H1 (cell line): ENCODE data around the gene BAG2. TPM values are rescaled to one million over a fixed set of nuclear protein-coding genes. Genes with fewer than 3 reads are reported as not detected.

Experiments
- CTCF ChIA-PET: fragments of 300-600 bp; sonication (Branson Sonifier 250); formaldehyde crosslinking; loops from one replicate; lab custom pipeline; 2021; ENCODE audit not compliant: partially characterized antibody; lab: Charles Lee
- POLR2A ChIA-PET: fragments of 300-600 bp; sonication (Branson Sonifier 250); formaldehyde crosslinking; loops from one replicate; lab custom pipeline; 2021; ENCODE audit warnings: inconsistent platforms; ENCODE audit not compliant: partially characterized antibody; lab: Charles Lee
- DNase-seq, 2 experiments: peaks; one replicate each; pipeline versions ENCODE4 v3.0.0 to v3.0.0-alpha.2; 2010 to 2022; ENCODE audit warnings: low spot score in 2 of 2, low read depth in 1 of 2, mixed read lengths in 1 of 2
- FAIRE-seq: peaks from 2 replicates; lab custom pipeline; 2011; peaks lifted over from hg19 to GRCh38; lab: Jason Lieb, UNC
- H2AFZ ChIP-seq: 2 replicates; pipeline ENCODE4 v1.8.1; 2012; ENCODE audit warnings: low read length, inconsistent platforms
- H2AK5ac ChIP-seq: 2 replicates; pipeline ENCODE4 v1.6.1; 2013; ENCODE audit warnings: low read depth, low read length
- H2BK120ac ChIP-seq: replicated peaks from 2 replicates; pipeline ENCODE3; 2013; ENCODE audit warnings: low read depth, low read length, inconsistent platforms
- H2BK12ac ChIP-seq: 2 replicates; pipeline ENCODE4 v1.6.1; 2013; ENCODE audit warnings: low read depth, low read length
- H2BK15ac ChIP-seq: 2 replicates; pipeline ENCODE4 v1.6.1; 2013; ENCODE audit warnings: low read length
- H2BK20ac ChIP-seq: 2 replicates; pipeline ENCODE4 v1.6.1; 2013; ENCODE audit warnings: low read length
- H2BK5ac ChIP-seq: 2 replicates; pipeline ENCODE4 v1.6.1; 2013; ENCODE audit warnings: low read depth, low read length
- H3K14ac ChIP-seq: 2 replicates; pipeline ENCODE4 v1.6.1; 2013; ENCODE audit warnings: inconsistent platforms; ENCODE audit not compliant: insufficient read length
- H3K18ac ChIP-seq: 2 replicates; pipeline ENCODE4 v1.6.1; 2013; ENCODE audit warnings: low read length; ENCODE audit errors: extremely low read depth
- H3K23ac ChIP-seq: 2 replicates; pipeline ENCODE4 v1.6.1; 2013; ENCODE audit warnings: inconsistent platforms; ENCODE audit not compliant: insufficient read length
- H3K23me2 ChIP-seq: 2 replicates; pipeline ENCODE4 v1.6.1; 2013; ENCODE audit warnings: low read depth, low read length
- H3K27ac ChIP-seq: 2 replicates; pipeline ENCODE4 v1.6.1; 2011; ENCODE audit warnings: low read depth, low read length, inconsistent platforms
- H3K27me3 ChIP-seq, 4 experiments: replicated peaks in 1 of 4; 1 replicate in 1 of 4; 2 replicates in 3 of 4; pipeline versions ENCODE4 v1.6.1 to v1.8.1; 2011 to 2013; ENCODE audit warnings: low read length in 3 of 4, mild to moderate bottlenecking in 3 of 4, inconsistent platforms in 2 of 4, mixed read lengths in 2 of 4, moderate library complexity in 1 of 4; ENCODE audit not compliant: control insufficient read depth in 3 of 4, insufficient read depth in 3 of 4; ENCODE audit errors: extremely low read depth in 1 of 4
- H3K36me3 ChIP-seq, 4 experiments: 2 replicates each; pipeline versions ENCODE4 v1.6.1 to v1.8.1; 2011 to 2013; ENCODE audit warnings: mild to moderate bottlenecking in 4 of 4, low read length in 3 of 4, moderate library complexity in 2 of 4, control low read depth in 1 of 4, inconsistent platforms in 1 of 4; ENCODE audit not compliant: insufficient read depth in 4 of 4, control insufficient read depth in 2 of 4
- H3K4ac ChIP-seq: replicated peaks from 2 replicates; pipeline ENCODE3; 2013; ENCODE audit warnings: low read length, low read depth, mixed read lengths, inconsistent platforms; ENCODE audit not compliant: insufficient read length
- H3K4me1 ChIP-seq, 4 experiments: replicated peaks in 1 of 4; 1 replicate in 1 of 4; 2 replicates in 3 of 4; pipeline versions ENCODE4 v1.6.1 to v1.8.1; 2011 to 2013; ENCODE audit warnings: low read length in 3 of 4, inconsistent platforms in 2 of 4, mixed read lengths in 1 of 4; ENCODE audit not compliant: insufficient read depth in 4 of 4, control insufficient read depth in 3 of 4
- H3K4me2 ChIP-seq, 2 experiments: 2 replicates each; pipeline versions ENCODE4 v1.6.1 to v1.8.1; 2011 to 2013; ENCODE audit warnings: low read depth in 2 of 2, low read length in 2 of 2, control low read depth in 1 of 2, inconsistent platforms in 1 of 2, mild to moderate bottlenecking in 1 of 2; ENCODE audit not compliant: insufficient read depth in 1 of 2
- H3K4me3 ChIP-seq, 4 experiments: fragments of 200-600, 300-600 bp in 1 of 4; sonication (generic), shearing (Covaris generic), sonication (Bioruptor Twin) in 1 of 4; 2 replicates each; pipeline versions ENCODE4 v1.5.1 to v1.8.1; 2011 to 2016; ENCODE audit warnings: low read length in 4 of 4, low read depth in 3 of 4, control low read depth in 2 of 4, inconsistent platforms in 2 of 4, mild to moderate bottlenecking in 2 of 4, mixed read lengths in 1 of 4, moderate library complexity in 1 of 4; ENCODE audit not compliant: insufficient read depth in 2 of 4; ENCODE audit errors: extremely low read depth in 1 of 4
- H3K56ac ChIP-seq: replicated peaks from 2 replicates; pipeline ENCODE3; 2013; ENCODE audit warnings: low read depth, mild to moderate bottlenecking, mixed read lengths, low read length, inconsistent platforms; ENCODE audit not compliant: insufficient read length
- H3K79me1 ChIP-seq: 2 replicates; pipeline ENCODE4 v1.6.1; 2013; ENCODE audit warnings: low read depth, low read length, control low read depth
- H3K79me2 ChIP-seq, 2 experiments: 2 replicates each; pipeline versions ENCODE4 v1.6.1 to v1.8.1; 2012 to 2013; ENCODE audit warnings: low read length in 2 of 2, mild to moderate bottlenecking in 2 of 2, inconsistent platforms in 1 of 2; ENCODE audit not compliant: insufficient read depth in 2 of 2, control insufficient read depth in 1 of 2
- H3K9ac ChIP-seq, 4 experiments: replicated peaks in 1 of 4; 1 replicate in 1 of 4; 2 replicates in 3 of 4; pipeline versions ENCODE4 v1.6.1 to v1.8.1; 2011 to 2013; ENCODE audit warnings: low read depth in 3 of 4, low read length in 3 of 4, control low read depth in 2 of 4, mild to moderate bottlenecking in 2 of 4, moderate library complexity in 2 of 4, inconsistent platforms in 1 of 4; ENCODE audit errors: extremely low read depth in 1 of 4
- H3K9me3 ChIP-seq, 2 experiments: 2 replicates each; pipeline versions ENCODE4 v1.6.1 to v1.8.1; 2012 to 2013; ENCODE audit warnings: mild to moderate bottlenecking in 2 of 2, moderate library complexity in 2 of 2, control low read depth in 1 of 2, inconsistent platforms in 1 of 2, low read depth in 1 of 2, low read length in 1 of 2, mixed read lengths in 1 of 2; ENCODE audit not compliant: insufficient read depth in 2 of 2
- H4K20me1 ChIP-seq, 2 experiments: replicated peaks in 1 of 2; 2 replicates each; pipeline versions ENCODE3 to v1.8.1; 2011 to 2013; ENCODE audit warnings: inconsistent platforms in 2 of 2, low read length in 2 of 2, mild to moderate bottlenecking in 1 of 2; ENCODE audit not compliant: insufficient read depth in 2 of 2, control insufficient read depth in 1 of 2
- H4K5ac ChIP-seq: 2 replicates; pipeline ENCODE4 v1.6.1; 2013; ENCODE audit warnings: low read length, low read depth, mixed read lengths, inconsistent platforms; ENCODE audit not compliant: insufficient read length
- H4K8ac ChIP-seq: 2 replicates; pipeline ENCODE4 v1.8.0; 2013; ENCODE audit warnings: mild to moderate bottlenecking, moderate library complexity, low read length, inconsistent platforms; ENCODE audit not compliant: insufficient read depth; ENCODE audit errors: extremely low read depth
- H4K91ac ChIP-seq: replicated peaks from 2 replicates; pipeline ENCODE3; 2013; ENCODE audit warnings: low read length, mixed read lengths, inconsistent platforms; ENCODE audit not compliant: insufficient read length
- NRF1 ChIP-seq: IDR thresholded peaks from 2 replicates; pipeline ENCODE4 v1.6.1; 2011; ENCODE audit warnings: mild to moderate bottlenecking, low read depth, low read length, improper control_type of control experiment
- RAD21 ChIP-seq, 2 experiments: IDR thresholded peaks in 1 of 2; conservative IDR thresholded peaks in 1 of 2; 2 replicates each; pipeline ENCODE4 v1.6.1; 2011; ENCODE audit warnings: low read depth in 2 of 2, low read length in 2 of 2, improper control_type of control experiment in 1 of 2, inconsistent platforms in 1 of 2, mild to moderate bottlenecking in 1 of 2, moderate library complexity in 1 of 2
- WGBS, 2 experiments: shearing (Covaris generic) in 1 of 2; methylation state at CpG; one replicate each; pipeline versions ENCODE4 v1.1.6 to v1.1.7; 2013 to 2015; ENCODE audit warnings: low lambda C conversion rate in 2 of 2, mixed read lengths in 2 of 2, inconsistent platforms in 1 of 2, low coverage in 1 of 2, missing lambda C conversion rate in 1 of 2; ENCODE audit not compliant: insufficient replicate concordance in 2 of 2, insufficient coverage in 1 of 2, insufficient read length in 1 of 2; ENCODE audit errors: extremely low coverage in 1 of 2, missing lambda C conversion rate in 1 of 2; 5-methylcytosine and 5-hydroxymethylcytosine counted together
- polyA plus RNA-seq, 7 experiments: library from polyadenylated mRNA; depleted of rRNA in 3 of 7; stranded (reverse) in 5 of 7; unstranded in 2 of 7; fragments of >200 nt in 5 of 7; fragments of 200-250 nt in 2 of 7; gene quantifications; 1 replicate in 5 of 7; 2 replicates in 1 of 7; 4 replicates in 1 of 7; pipeline versions ENCODE4 v1.2.1 to v1.2.3, GENCODE V29; 2011 to 2013; ENCODE audit warnings: missing spikeins in 2 of 7, mixed read lengths in 2 of 7
- total RNA-seq: library from RNA; stranded (reverse); fragmentation: NEBNext Ultra II Directional; extraction: Animal tissue kit (Norgen Biotek cat#: 25700); gene quantifications from 2 replicates; pipeline ENCODE4 v1.2.1, GENCODE V29; 2021

The BAG2 gene
- total and polyA plus RNA-seq, 2 of the 8 experiments (the other 6 are each of a cell fraction or from before 2014, with no cell fraction given): 4.4 to 7.4 TPM

- no peak for TF ChIP-seq RAD21 (IDR thresholded peaks at IDR 0.05 in 1 of 2, conservative IDR thresholded peaks at IDR 0.05 in 1 of 2; ENCODE audit: low read depth in 2 of 2, low read length in 2 of 2)
- no peak for TF ChIP-seq NRF1
- Histone ChIP-seq H4K20me1 (peaks cover 5 to 6% of the 10 kb centered on the region in 2 experiments), H3K79me2 (peaks cover 3 to 96% of the 10 kb centered on the region in 2 experiments; a peak in 3 of 4 replicates), H3K9me3 (0 out of 4 replicates have a peak, but pooled peaks cover 0 to 5% of the 10 kb centered on the region in 2 experiments), H2BK20ac (no peak overlapping the region), H4K91ac (no peak overlapping the region), H3K27me3 (no peaks in the 10 kb centered on the region), H3K4ac (no peak overlapping the region), H2BK120ac (no peak overlapping the region), H2BK12ac (no peak overlapping the region), H3K4me3 (no peak overlapping the region), H3K23me2 (no peaks in the 10 kb centered on the region), H2BK5ac (no peak overlapping the region), H2AK5ac (no peak overlapping the region), H2BK15ac (no peak overlapping the region), H4K8ac (no peak overlapping the region), H3K27ac (no peak overlapping the region), H3K23ac (no peak overlapping the region), H3K18ac (no peak overlapping the region), H3K9ac (no peak overlapping the region), H3K79me1 (peaks cover 5% of the 10 kb centered on the region; the same call in 1 of the 2 replicates), H3K4me2 (no peak overlapping the region), H2AFZ (no peak overlapping the region), H3K56ac (no peak overlapping the region), H3K14ac (no peak overlapping the region), H3K4me1 (no peaks in the 10 kb centered on the region), H4K5ac (no peak overlapping the region), H3K36me3 (peaks cover 0 to 4% (median 0%) of the 10 kb centered on the region in 4 experiments; a peak in 1 of 8 replicates)
- CTCF ChIA-PET: interaction anchor here (1.2 kb wide), 2 partner anchors 29 to 102 kb away, joined by 3 to 4 read pairs; partner anchors contain the start of gene PRIM2
- POLR2A ChIA-PET: no interaction called here
- DNase-seq (no peak), FAIRE-seq (no peak)
- WGBS, 2 experiments: 89% methylated on average over 1 of the region's 1 CpG; no CpG with 5 or more reads in 1 of the 2 experiments
These were observed 43.1 kb downstream of the BAG2 start for GRCh38 chr6:57215260-57215659.
